Tibial nerve (tissue), 4 donors: ENCODE measurements around the gene TUBB2B.

Experiments
- EP300 ChIP-seq, 2 donors: sonication (generic); formaldehyde crosslinking; IDR thresholded peaks; one replicate each; pipeline ENCODE4 v1.6.1; 2017; ENCODE audit warnings: antibody characterized with exemption in 2 of 2, mild to moderate bottlenecking in 1 of 2
- POLR2A ChIP-seq, 2 donors: fragments of 450-650 bp; IDR thresholded peaks; one replicate each; pipeline ENCODE4 v1.6.1; 2017; ENCODE audit warnings: antibody characterized with exemption in 2 of 2, mild to moderate bottlenecking in 2 of 2, moderate library complexity in 2 of 2
- TF ChIP-seq, protein P1 (sequence below), 5 experiments: fragments of 200-600 bp in 3 of 5; fragments of 450-650 bp in 2 of 5; sonication (generic) in 3 of 5; IDR thresholded peaks; one replicate each; pipeline ENCODE4 v1.5.1; 2016 to 2019; ENCODE audit warnings: antibody characterized with exemption in 5 of 5, mild to moderate bottlenecking in 3 of 5, moderate library complexity in 2 of 5

DNA sequence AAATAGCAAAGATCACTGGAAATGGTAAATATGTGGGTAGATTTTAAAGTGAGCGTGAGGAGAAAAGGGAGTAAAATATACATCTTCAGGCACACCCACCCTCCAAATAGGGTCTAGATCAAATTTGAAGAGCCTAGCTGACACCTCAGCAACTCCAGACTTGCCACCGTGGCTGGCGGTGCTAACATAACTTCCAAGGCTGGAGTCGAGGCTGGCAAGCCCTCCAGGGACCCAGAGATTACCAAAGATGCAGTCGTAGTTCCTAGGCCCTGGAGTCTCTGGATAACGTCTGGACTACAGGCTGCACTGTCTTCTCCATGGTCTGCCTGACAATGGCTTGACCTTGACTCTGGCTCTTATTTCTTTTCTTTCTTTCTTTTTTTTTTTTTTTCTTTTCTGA is 22.5 kb downstream of the TUBB2B start:
- TF ChIP-seq, protein P1, sequence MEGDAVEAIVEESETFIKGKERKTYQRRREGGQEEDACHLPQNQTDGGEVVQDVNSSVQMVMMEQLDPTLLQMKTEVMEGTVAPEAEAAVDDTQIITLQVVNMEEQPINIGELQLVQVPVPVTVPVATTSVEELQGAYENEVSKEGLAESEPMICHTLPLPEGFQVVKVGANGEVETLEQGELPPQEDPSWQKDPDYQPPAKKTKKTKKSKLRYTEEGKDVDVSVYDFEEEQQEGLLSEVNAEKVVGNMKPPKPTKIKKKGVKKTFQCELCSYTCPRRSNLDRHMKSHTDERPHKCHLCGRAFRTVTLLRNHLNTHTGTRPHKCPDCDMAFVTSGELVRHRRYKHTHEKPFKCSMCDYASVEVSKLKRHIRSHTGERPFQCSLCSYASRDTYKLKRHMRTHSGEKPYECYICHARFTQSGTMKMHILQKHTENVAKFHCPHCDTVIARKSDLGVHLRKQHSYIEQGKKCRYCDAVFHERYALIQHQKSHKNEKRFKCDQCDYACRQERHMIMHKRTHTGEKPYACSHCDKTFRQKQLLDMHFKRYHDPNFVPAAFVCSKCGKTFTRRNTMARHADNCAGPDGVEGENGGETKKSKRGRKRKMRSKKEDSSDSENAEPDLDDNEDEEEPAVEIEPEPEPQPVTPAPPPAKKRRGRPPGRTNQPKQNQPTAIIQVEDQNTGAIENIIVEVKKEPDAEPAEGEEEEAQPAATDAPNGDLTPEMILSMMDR (IDR thresholded peaks at IDR 0.05) = no peak
- TF ChIP-seq POLR2A (IDR thresholded peaks at IDR 0.05) (no peak), EP300 (IDR thresholded peaks at IDR 0.05) (no peak)
